GM18499 (cell line): ENCODE data around the gene TPRG1.

Experiments
- ATAC-seq: cut with Tn5 transposase; IDR thresholded peaks from one replicate; pipeline ENCODE4 v1.9.1; 2021; ENCODE audit warnings: moderate number of reproducible peaks; ENCODE audit not compliant: insufficient read depth, unreplicated experiment

The TPRG1 gene

DNA sequence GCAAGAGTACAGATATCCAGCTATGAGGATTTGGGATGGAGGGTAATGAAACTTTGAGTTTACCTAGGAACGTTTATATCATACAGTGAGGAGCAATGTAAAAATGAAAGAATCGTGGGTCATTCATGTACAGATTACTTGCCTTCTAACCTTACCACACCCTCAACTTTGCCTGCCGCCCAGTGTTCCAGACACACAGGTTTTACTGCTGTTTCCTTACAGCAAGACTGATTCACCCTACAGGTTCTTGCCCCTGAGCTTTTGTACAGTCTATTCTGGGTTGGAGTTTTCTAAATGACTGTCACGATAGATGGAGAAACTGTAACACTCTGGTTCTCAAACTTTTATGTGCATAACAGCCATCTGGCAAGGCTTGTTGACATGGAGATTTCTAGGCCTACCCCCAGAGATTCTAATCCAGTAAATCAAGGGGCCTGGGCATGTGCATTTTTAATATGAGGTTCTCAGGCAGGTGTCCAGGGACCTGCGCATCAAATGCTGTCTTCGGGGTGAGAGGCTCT lies 6.6 kb upstream of the TPRG1 start:
- ATAC-seq, result no peak

- no peak for ATAC-seq
Observed at GRCh38 chr3:189166321-189166720, 5.5 kb upstream of the TPRG1 start.

- no peak for ATAC-seq
Observed at GRCh38 chr3:189167027-189167766, 4.6 kb upstream of the TPRG1 start.

DNA sequence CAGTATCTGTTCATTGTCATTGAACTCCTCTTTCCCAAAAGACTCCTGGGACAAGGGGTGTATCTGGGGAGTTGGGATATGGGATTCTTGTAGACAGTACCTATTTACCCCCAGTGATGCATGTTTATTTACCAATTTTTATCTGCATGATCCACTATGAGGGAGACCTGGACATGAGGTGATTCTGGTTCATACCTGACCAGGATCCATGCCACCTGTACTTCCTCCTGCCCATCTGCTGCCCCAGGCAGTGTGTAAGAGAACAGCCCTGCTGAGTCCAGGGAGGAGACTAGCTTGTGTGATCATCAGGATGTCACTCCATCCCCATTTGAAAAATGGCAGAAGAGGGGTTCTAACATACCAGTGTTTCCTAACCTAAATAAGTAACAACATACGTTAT lies 3.1 kb upstream of the TPRG1 start:
- no peak for ATAC-seq

DNA sequence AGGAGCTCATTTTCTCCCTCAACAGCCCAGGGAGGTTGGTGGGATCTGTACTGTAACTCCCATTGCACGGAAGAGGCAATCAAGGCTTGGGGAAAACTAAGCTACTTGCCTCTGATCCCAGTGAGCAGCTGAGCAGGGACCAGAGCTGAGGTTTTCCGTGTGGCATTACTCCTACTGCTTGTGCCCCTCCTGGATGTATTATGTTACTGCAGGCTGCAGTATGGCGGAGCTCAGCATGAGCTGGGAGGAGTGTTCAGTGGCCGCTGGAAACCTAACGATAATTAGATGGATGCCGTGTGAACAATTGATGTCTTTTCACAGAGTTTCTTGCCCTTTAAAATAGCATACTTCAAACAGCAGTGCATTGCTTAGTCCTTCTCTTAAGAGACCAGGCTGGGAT lies 2.0 kb upstream of the TPRG1 start:
- ATAC-seq, result no peak

GRCh38 chr3:189170559-189170958 lies 1.2 kb upstream of the TPRG1 start:
- no peak for ATAC-seq

DNA sequence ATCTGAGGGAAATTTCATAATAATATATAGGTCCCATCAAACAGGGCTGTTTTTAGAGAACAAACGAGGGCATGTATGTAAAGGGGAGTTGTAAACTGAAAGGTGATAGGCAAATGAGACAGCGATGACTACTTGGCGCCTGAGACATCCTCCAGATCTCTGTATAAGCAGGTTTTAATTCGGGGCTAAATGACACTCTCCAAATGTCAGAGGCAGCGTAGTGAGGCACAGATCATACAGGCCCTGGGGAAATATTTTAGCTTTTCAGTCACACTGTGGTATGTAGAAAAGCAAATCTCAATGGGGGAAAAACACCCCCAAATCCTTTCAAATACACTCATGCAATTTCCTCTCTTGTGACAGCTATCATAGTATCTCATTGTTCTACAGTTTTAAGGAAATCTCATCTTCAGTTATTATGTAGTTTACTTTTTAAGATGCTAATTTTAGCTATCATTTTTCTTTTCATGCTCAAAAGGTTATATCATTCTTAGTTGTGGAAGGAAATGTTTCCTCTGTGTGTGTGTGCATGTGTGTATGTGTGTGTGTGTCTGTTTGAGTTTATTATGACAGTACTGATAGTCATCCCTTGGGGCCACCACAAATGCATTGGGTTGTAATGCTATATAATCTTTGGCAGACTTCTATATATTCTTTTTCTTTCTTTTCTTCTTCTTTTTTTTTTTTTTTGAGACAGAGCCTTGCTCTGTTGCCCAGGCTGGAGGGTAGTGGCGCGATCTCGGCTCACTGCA lies 1.1 kb downstream of the TPRG1 start:
- no peak for ATAC-seq

DNA sequence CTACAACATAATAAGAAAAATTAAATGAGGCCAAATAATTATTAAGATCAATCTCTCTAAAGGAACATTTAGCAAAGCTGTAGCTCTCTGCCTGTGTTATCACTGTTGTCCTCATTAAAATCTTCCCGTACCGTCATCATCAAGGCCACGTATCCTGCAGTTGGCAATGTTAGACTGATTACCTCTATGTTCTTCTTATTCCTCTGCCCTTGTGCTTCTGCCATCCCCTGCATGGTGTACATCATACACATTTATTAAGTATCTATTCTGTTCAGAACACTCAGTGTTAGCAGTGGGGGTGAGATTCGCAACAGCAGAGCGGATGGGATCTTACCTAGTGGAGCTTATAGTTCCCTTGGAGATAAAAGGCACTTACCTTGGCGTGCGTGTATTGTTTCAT lies 12.8 kb downstream of the TPRG1 start:
- no peak for ATAC-seq

DNA sequence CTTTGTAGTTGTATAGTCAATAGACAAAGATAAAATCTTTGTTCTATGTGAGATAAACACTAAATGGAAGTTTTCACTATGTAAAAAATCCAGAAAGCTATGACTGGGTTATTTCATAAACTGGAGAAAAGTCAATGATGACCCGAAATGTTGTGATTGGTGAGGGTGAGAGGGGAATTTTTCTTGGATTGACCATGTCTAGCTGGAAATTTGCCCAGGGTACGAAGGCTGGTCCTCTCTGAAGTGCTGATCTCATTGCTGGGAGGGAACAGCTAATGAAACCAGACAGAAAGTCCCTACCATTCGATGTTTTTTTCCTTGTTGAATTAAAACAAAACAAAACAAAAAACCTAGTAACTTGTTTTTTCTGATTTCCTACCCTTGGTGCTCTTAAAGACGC lies 14.3 kb downstream of the TPRG1 start:
- ATAC-seq, result no peak

DNA sequence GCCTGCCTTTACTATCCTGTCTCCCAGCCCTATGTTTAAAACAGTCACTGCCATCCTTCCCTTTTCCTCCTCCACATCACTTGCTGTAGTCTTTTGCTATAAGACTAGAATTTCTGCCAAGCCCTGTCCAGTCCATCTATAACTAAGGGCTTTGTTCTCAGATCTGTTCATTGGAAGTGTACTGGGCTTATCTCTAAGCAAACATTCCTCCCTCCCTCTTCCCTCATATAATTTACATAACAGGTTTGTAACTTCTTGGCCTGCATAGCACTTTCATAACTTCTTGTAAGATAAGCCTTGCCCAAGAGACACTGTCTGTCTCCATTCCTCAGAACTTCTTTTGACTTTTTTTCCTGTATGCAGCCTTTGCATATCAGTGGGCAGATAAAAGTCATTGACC lies 16.7 kb downstream of the TPRG1 start:
- ATAC-seq, result no peak

- no peak for ATAC-seq
Observed at GRCh38 chr3:189192725-189193124, 21.0 kb downstream of the TPRG1 start.

- ATAC-seq, result no peak
Observed at GRCh38 chr3:189195302-189195701, 23.5 kb downstream of the TPRG1 start.

DNA sequence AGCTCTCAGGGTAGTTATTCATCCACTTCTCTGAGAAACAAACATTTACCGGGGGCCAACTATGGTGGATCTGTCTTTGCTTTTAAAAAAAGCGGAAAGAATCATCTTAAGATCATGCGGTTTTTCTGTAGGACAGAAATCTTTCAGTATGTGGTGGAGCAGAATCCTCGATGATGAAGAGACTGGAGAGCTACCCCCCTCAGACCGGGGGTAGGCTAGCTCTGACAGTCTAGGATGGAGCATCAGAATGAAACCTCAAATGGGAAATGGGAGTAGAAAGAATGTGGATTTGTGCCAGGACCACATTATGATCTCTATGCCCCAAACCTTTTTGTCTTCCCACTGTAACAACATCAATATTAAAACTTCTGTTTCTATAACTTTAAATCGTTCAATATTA lies 30.3 kb downstream of the TPRG1 start:
- no peak for ATAC-seq

- ATAC-seq, result no peak
Observed at GRCh38 chr3:189202583-189202982, 30.8 kb downstream of the TPRG1 start.

GRCh38 chr3:189204167-189204866 lies 32.5 kb downstream of the TPRG1 start:
- ATAC-seq, result no peak

DNA sequence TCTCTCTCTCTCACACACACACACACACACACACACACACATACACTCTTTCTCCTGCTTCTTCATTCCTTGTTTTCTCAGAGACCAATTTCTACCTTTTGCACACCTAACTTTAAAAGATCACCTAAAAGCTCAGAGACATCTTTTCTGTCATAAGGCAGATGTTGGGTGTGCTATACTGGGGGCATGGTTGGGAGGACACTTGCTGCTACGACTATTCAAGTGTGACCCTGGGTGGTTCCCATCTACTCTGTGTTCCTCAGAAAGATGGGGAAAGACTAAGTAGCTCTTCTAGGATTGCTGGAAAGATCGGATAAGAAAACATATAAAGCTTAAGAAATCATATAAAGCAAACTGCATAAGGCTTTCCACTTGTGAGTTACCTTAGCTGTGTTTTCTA lies 33.2 kb downstream of the TPRG1 start:
- ATAC-seq, result no peak

GRCh38 chr3:189210251-189210770 lies 38.5 kb downstream of the TPRG1 start:
- ATAC-seq, result no peak

DNA sequence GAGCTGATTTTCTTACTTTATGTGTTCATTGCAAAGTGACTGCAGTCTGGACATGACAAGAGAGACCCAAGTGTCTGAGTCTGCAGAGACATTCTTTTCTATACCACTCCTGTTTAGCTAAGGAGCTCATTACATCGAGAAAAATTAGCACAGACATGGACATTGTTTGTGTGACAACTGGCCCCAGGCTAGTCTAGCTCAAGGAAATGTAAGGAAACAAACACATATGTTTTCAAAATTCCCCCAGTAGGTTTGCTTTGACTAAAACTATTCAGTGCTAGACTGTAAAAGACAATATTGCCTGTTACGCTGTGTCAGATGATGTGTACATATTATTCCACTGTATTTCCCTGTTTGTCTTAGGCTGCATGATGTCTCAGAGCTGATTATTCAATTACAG lies 40.9 kb downstream of the TPRG1 start:
- ATAC-seq, result no peak

DNA sequence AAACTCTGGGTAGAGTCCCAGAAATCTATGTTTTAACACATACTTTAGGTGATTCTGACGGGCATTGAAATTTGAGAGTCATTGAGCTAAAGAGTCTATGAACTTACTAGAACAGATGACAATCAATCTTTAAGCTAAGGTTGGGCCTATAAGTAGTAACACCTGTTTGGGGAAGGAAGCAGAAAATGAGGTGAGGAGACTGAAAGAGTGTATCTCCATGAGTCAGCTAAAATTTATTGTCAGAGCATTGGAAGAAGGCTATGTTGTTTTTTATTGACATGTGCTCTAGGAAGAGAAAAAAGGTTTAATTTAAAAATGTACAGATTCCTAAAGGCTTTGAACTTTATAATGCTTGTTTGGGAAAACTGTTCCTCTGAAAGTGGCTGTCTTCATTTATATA lies 42.9 kb downstream of the TPRG1 start:
- no peak for ATAC-seq

- no peak for ATAC-seq
Observed at GRCh38 chr3:189222927-189223636, 51.3 kb downstream of the TPRG1 start.
